Measurements from ENCODE around the gene STRBP.

- TF ChIP-seq CTCF (IDR thresholded peaks at IDR 0.05; ENCODE audit: low read depth, low read length, poor library complexity, severe bottlenecking) (no peak), EZH2phosphoT487 (IDR thresholded peaks at IDR 0.05; ENCODE audit: borderline replicate concordance, low read length) (no peak)
Observed at GRCh38 chr9:123120953-123121352, 147.4 kb downstream of the STRBP start.

All from DOHH2 (cell line).